Stimulated activated naive CD4-positive, alpha-beta T cell treated with Interleukin-2 at 50 U/mL for 16 hours (primary cell): ENCODE measurements around the gene GHRHR.

Experiments
- DNase-seq: peaks from one replicate; lab custom pipeline; 2025; lab: John Stamatoyannopoulos, UW

GHRHR gene

GRCh38 chr7:30928254-30928872, 35.4 kb upstream of the GHRHR start:
- DNase-seq, result no peak

- DNase-seq, result no peak
Observed at GRCh38 chr7:30929686-30930085, 34.1 kb upstream of the GHRHR start.

- DNase-seq, result no peak
Observed at GRCh38 chr7:30930621-30931020, 33.1 kb upstream of the GHRHR start.

- DNase-seq, result no peak
Observed at GRCh38 chr7:30931161-30931928, 32.4 kb upstream of the GHRHR start.

- no peak for DNase-seq
Observed at GRCh38 chr7:30931929-30932540, 31.7 kb upstream of the GHRHR start.

GRCh38 chr7:30932562-30932961, 31.2 kb upstream of the GHRHR start:
- no peak for DNase-seq

- DNase-seq, result no peak
Observed at GRCh38 chr7:30933124-30933974, 30.4 kb upstream of the GHRHR start.

GRCh38 chr7:30934225-30934624, 29.5 kb upstream of the GHRHR start:
- DNase-seq, result no peak

- DNase-seq, result no peak
Observed at GRCh38 chr7:30934732-30935568, 28.8 kb upstream of the GHRHR start.

- no peak for DNase-seq
Observed at GRCh38 chr7:30935569-30935877, 28.2 kb upstream of the GHRHR start.

- no peak for DNase-seq
Observed at GRCh38 chr7:30936650-30937245, 27.0 kb upstream of the GHRHR start.

- DNase-seq, result no peak
Observed at GRCh38 chr7:30937416-30937815, 26.3 kb upstream of the GHRHR start.

- peak; percentile 28 for DNase-seq
Observed at GRCh38 chr7:30938435-30939316, 25.1 kb upstream of the GHRHR start.

GRCh38 chr7:30941582-30942323, 22.0 kb upstream of the GHRHR start:
- DNase-seq, result no peak

- DNase-seq, result no peak
Observed at GRCh38 chr7:30950197-30950596, 13.6 kb upstream of the GHRHR start.

GRCh38 chr7:30954914-30955313, 8.8 kb upstream of the GHRHR start:
- DNase-seq, result no peak

GRCh38 chr7:30956704-30957103, 7.0 kb upstream of the GHRHR start:
- no peak for DNase-seq

- DNase-seq, result no peak
Observed at GRCh38 chr7:30965372-30965771, 1.6 kb downstream of the GHRHR start.

GRCh38 chr7:30965883-30966282, 2.1 kb downstream of the GHRHR start:
- no peak for DNase-seq

GRCh38 chr7:30968294-30968693, 4.5 kb downstream of the GHRHR start:
- no peak for DNase-seq
